GM21390 (cell line): ENCODE results near the gene ESR1.
"Not testable (repeated sequence)": the region's sequence is repeated elsewhere in the genome, so short reads cannot be mapped to it uniquely, and the experiment has no call there.

ENCODE experiments used
- ATAC-seq: cut with Tn5 transposase; IDR thresholded peaks from one replicate; pipeline ENCODE4 v1.9.1; 2021; ENCODE audit not compliant: unreplicated experiment

The ESR1 gene

DNA sequence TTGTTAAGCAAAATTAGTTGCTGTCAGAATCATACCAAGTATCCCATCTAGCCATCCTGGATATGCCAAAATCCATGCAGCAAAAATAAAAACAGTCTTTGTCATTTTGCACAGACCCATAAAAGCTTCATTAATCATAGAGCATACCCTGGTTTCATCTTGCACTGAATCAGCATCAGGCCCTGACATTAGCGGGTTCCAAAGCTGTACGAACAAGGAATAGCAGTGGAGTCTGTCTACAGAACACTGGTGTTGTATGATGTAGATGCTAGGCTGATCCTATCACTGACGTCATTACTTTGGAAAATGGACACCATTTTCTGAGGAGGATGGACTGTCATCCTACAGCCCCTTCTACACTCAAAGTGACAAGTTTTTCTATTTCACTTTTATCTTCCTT is 315.6 kb downstream of the ESR1 start:
- ATAC-seq: no peak

DNA sequence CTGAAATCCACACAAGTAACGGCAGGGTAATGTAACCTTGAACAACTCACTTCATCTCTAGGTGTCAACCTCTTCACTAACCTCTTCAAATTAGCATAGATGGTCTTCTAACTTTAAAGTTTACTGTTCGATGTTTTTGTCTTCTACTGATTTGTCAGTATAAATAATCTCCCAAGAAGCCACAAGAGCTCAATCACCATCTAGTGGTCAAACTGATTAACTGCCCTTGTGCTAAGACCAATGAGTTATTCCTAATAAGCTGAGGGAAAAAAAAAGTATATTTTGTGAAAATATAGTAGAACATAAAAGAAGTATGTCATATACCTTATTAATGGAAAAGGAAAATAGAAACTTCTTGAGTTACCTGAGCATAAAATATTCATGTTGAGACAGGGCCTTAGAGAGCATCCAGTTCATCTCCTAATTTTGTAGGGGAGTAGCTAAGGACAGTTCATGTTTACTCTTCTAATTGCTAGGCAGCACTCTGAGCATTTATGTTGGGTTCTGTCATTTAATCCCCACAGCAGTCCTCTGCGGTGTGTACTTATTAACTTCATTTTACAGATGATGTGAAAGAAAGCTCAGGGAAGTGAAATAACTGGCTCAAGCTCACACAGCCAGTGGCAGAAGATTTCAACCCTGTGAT is 317.1 kb downstream of the ESR1 start:
- ATAC-seq: peak; percentile 74

DNA sequence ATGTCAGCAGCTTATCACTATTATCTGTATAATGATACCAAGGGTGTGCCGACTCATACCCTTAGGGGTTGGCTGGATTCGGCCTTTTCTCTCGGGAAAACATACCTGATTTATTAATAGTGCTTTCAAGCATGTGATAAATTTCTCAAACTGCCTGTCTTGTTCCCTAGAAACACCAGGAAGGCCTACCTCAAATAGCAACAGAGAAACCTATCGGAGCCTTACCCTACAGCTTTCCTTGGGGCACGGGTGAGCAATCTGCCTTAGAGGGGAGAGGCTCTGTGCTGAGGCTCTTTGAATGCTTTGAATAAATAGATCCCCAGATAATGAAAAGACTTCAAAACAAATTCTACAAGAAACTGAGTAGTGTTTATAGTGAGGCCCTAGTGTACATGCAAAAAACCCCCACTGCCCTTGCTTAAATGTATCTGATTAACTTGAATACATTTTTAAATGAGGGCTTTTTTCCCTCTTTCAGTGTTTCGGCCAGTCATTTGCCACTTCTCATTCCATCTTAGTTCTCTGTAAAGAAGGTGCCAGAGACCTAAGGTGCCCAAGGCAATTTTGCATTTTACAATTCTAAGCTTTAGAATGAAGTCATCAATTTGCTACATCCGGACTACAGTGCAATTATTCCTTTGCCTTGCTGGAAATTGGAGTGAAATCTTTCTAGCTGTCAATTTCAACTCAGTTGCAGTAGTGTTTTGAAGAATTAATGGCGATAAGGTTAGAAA is 320.1 kb downstream of the ESR1 start:
- no peak for ATAC-seq

DNA sequence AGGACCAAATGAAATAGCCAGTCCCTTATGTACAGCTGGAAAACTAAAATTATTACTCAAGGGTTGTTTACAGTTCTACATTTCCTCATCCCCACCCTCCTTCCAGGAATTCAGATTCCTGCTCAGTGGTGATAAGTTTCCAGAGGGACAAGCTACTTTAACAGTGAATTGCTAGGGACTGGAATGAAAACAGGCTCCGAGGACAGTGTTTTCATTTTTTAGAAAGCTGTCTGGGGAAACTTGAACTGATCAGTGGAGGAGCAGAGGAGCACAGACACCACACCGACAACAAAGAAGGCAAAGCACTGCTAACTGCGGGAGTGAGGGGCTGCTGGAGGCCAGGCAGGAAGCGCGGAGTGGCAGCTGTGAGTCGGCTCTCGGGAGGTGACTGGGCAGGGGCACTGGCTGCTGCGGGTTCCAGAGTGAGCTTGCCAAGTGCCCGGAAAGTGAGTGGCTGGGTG is 322.2 kb downstream of the ESR1 start:
- ATAC-seq: no peak

DNA sequence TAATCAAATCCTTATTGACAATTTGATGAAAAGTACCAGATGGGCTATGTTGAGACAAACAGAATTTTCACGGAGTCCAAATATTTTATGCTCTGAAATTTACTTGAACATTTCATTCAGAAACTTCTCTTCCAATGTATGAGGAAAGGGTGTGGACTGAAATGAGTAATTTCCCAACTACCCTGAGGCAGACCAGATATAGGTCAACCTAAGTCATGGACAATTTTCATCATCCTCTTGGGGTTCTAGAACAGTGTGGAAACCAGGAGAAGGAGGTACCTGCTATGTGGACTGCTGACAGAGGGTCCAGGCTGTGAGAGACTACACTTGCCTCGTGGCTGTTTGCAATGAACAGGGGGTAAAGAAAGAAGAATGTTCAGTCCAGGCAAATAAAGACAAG is 323.0 kb downstream of the ESR1 start:
- ATAC-seq: no peak

DNA sequence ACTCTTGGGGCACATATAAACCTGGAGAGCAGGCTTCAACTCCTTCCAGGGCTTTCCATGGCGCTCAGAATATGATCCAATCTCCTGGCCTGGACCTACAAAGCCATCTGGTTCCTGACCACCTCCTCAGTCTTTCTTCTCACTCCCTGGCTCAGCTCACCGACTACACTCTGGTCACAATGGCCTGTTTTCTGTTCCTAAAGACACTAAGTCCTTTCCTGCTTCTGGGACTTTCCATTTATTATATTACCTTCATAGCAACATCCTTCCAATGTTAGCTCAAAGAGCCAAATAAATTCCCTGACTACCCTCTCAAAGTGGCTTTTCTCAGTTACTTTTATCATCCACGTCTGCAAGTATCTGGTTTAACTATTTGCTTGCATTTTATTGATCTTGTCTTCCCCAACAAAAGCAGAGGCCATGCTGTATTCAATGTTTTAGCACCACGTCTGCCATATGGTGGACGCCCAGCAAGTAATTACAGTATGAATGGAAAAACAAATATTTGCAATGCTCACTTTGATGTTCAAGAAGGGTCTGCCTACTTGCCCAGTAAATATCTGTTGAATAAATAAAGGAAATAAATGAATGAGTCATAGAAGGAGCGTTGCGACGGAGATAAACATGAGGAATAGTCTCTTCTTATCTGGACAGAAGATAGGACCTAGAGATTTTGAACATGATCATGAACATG is 328.4 kb downstream of the ESR1 start:
- no peak for ATAC-seq

DNA sequence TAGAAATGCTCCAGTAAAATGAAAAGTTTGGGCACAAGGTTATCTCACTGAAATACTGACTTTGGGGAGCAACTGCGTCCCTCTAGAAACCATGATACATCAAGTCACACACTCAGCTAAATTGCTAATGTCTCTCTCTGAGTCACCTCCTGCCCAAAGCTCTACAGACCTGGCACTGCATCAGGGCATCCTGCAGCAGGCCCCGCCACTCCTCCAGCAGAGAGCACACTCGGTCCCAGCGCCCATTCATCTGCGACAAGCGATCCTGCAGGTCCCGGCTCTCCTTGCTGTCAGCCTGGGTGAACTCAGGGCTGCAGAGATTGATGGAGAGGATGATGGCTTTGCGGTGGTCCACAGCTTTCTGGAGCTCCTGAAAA is 329.0 kb downstream of the ESR1 start:
- ATAC-seq: no peak

DNA sequence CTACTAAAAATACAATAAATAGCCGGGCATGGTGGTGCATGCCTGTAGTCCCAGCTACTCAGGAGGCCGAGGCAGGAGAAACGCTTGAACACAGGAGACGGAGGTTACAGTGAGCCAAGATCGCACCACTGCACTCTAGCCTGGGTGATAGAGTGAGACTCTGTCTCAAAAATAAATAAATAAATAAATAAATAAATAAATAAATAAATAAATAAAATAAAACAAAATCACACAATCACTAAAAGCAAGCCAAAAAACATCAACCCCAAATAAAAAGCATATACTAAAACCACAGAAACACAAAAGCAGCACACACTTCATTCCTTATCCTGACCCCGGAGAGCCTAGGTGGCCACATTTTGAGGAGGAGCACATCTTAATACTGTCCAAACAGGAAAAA is 330.9 kb downstream of the ESR1 start:
- ATAC-seq: not testable (repeated sequence)

DNA sequence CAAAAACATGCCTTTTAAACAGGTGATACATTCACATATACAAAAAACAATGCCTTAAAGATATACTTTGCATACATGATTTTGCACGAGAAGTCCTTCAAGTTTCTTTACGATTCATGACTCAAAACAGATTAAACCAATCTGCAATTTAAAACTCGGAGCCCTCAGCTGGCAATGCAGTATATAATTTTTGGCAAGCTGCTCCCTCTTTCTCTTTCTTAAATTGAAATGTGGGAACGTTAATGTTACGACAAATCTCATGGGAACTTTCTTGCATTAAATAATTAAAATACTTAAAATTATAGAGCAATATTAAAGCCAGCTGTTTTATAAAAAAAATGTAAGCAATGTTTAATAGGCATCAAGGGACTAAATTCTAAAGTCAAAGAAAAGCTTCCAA is 334.6 kb downstream of the ESR1 start:
- no peak for ATAC-seq

DNA sequence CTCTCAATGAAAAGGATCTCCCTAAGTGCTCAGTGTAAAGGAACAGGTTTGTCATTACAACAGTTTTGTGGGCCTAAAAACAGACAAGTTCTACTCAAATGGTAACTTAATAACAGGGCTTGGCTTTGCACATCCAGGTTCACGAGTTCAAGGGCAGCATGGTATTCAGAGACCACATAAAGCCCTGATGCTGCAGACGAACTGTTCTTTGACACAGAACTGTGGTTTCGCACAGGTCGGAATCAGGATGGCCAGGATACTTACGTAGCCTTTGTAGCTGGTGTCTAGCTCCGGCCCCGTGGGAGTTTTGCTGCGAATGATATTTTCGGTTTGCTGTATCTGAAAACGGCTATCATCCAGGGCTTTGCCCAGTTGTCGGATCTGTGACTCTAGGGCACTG is 335.9 kb downstream of the ESR1 start:
- ATAC-seq: no peak

DNA sequence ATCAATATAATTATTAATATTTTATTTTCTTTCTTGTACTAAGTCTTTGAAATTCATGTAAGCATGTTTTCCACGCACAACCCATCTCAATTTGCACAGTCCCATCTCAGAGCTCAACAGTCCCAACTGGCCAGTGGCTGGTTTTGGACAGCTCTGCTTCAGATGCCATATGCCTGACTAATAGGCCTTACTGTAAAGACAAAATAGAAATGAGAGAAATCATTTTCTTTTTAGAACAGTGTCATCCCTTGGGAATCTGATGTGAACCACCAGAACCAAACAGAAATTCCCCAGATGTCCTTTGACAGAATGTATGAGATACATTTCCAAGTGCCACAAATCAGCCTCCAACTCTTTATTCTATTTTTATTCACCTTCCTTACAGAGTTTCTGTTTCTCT is 338.9 kb downstream of the ESR1 start:
- ATAC-seq: no peak

DNA sequence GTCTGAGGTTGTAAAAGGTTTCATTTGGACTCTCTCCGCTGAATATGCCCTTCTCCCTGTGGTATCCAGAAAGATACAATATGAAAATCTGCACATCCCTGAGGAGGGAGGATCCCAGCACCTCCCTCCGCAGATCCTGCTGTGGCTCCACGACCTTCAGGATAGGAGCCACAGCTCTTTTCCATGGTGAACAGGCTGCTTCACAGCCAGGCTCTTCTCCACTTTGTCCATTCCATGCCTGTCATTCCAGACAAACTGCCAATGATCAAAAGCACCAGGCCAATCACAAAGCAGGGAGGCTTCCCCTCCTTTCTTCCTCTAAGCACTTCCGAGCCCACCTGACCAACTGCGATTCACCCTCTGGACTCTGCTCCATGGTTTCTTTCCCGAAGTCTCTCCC is 339.8 kb downstream of the ESR1 start:
- ATAC-seq: no peak

DNA sequence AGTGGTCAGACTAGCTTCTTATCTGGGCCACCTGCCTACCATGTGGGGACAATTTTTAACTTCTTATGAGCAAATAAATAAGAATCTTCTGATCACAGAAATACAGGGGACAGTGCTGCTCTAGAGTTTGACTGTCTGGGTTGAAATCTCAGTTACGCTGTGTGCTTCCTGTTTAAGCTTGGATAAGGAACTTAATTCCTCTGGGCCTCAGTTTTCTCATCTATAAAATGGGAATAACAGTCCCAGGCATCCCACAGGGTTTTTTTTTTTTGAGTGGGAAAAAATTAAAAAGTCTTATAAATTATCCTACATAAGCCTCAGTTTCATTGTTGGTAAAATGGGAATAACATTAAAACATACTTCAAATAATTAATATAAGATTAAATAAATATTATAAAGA is 340.9 kb downstream of the ESR1 start:
- no peak for ATAC-seq

DNA sequence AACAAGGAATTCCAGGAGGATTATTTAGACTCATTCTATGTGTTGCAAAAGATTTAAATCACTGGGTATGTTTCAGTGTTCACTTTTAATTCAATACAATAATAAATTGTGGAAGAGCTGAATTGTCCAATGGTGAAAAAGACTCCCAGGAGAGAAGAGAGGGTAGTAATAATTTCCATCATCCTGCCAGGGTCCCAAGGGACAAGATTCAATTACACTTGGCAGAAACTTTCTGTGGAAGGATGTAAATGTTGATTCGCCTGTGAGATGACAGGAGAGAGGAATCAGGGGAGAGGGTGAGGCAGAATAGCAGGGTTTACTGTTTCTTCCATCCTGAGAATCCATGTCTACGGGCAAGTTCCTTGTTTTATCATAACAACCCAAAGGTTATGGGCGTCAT is 342.7 kb downstream of the ESR1 start:
- ATAC-seq: no peak

DNA sequence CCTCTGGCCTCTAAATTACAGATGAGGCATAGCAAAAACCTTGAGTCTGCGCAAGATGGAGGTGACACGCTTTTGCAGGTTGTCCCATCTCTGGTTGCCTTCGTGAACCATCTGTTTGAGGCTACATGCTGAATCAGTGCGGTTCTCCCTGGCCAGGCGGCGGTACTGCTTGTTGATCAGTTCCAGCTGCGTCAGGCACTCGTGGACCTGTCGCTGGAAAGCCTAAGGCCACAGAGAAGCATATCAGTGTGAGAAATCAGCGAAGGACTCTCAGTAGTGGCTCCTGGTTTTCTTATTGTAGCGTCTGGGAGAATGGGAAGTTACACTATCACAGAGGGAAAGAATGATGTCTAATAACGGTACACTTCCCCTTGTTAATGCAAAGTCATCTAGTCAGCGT is 344.4 kb downstream of the ESR1 start:
- ATAC-seq: no peak

DNA sequence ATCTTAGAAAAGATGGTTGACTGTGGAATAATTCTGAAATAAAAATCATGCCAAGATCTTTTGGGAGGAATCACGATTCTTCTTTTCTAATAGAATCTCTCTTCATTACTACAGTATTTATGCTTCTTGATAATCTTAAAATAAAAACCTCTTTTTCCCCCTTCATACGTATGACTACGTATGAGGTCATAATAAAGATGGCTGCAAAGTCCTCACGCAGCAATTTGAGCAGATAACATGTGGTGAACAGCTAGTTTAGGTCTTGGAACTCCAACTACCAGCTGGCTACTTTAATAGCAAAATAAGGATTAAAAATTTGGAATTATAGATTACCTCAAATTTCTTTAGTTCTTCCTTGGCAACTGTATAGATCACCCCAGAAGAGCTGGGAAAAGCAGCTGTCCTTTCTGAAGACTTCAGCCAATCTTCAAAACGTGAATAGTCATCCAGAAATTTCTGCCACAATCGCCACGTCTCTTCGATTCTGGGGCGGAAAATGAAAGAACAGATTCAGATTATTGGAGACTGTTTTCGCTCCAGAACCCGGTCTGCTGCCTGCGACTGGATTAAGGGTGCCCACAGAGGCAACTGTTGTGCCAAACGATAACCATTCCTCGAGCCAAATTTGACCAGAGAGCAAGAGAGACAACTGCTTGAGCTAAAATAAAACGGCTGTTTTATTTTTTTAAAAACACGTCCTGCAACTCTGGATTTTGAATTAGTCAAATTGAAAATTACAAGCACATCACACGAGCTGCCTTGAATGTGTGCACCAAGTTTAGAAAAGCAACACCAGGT is 347.3 kb downstream of the ESR1 start:
- no peak for ATAC-seq

DNA sequence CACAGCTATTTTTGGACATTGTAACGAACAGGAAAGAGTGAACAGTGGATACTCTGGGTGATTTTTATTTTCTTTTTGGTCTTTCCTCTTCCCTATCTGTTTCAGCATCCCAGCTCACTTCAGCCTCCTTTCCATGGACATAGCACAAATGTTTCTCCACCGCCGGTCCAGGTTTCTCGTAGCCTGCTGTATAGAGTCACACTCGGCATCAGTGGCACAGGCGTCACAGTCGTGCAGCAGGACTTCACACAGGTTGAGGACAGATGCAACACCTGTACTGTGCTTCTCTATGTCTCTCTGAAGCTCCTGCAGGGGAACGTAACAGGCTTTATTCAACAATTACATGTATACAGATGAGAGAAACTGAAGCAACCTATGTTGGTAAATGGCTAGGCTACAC is 348.3 kb downstream of the ESR1 start:
- no peak for ATAC-seq

DNA sequence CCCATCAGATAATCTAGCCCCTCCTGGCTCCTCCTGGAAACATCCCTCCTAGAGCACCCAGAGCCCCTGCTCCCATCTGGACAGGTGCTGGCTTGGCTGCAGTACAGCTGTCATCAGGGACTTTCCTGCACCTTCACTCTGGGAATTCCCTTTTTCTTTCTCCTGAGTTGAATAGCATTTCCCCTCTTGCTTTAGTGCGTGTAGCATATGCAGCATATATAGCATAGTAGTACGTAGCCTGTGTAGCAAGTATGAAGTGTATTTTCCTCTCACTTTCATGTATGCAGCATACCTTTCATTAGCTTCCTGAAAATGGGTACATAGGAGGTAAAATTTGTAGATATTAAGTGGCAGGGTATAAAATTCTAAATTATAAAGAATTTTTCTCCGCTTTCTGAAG is 352.9 kb downstream of the ESR1 start:
- peak; percentile 88 for ATAC-seq

DNA sequence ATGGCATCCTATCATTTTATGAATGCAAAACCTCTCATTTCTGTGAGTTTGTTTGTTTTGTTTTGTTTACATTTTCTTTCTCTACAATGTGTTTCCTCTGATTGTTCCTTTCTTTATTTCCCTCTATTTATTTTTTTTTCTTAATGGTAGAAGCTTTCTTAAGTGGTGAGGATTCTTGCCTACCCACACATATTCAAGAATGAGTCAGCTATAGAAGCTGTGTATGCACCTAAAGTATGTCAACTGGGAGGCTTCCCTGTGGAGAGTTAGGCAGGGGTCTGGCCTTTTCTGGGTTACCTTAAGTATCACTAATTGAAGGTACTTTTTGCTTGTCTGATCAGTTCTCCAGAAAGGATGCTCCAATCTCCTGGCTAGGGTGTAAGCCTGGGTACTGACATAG is 354.0 kb downstream of the ESR1 start:
- ATAC-seq: no peak

DNA sequence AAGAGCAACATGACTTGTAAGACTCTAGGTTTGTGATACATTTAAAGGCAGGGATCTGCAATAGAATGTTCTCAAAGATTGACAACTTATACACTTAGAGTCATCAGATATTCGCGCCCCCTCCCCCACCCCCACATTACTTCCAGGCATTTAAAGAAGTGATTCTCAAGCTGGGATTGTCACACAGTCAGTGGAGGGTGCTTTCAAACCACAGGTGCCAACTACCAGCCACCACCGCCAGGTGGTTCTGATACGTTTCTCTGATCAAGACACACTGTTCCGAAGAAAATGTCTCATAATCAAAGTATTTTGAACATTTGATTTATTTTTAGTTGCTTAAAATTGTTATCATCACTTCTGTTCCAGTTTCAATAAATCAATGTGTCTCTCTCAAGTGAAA is 357.5 kb downstream of the ESR1 start:
- ATAC-seq: no peak

DNA sequence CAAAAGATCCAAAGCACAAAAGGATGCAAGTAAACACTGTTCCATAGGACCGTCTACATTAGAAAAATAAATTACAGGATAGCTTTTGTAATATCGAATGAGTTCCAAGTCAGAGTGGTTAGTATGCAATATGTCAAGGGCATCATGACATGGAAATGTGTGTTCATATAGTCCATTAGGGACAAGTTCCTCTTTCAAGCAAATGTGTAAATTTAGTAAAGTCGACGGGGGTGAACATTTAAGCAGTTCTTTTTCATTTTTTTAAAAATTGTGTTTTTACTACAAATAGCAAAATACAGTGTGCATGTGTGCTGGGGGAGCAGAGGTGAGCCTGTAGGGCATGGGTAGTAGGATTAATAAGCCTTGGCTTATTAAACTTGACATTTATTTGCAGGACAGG is 359.0 kb downstream of the ESR1 start:
- ATAC-seq: no peak

DNA sequence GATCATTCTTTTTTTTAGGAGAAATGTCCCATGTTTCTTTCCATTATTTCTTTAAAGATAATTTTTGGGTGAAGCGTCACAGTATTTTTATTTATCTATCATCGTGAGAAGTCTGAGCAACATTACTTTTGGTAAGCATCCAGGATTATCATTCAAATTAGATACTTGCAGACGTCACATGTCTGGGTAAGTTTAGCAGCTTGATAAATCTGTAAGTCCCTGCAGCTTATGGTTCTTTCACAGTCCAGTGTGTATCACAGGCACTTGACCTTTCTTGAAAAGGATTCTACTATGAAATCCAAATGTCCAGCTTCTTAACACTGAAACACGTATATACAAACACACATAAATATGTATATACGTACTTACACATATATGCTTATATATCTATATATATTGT is 359.4 kb downstream of the ESR1 start:
- ATAC-seq: no peak
